PC-9 (cell line): Measurements from ENCODE around the gene PDE4D. TPM values are rescaled to one million over a fixed set of nuclear protein-coding genes. Genes with fewer than 3 reads are reported as not detected.

ENCODE experiments used
- BruUV-seq: library from RNA; stranded (reverse); fragments of 400-500 nt; replicated peaks from 2 replicates; lab custom pipeline; 2021; lab: Mats Ljungman, UMichigan
- CTCF ChIA-PET: fragments of 300-600 bp; sonication (Branson Sonifier 250); formaldehyde crosslinking; loops from one replicate; lab custom pipeline; 2022; ENCODE audit warnings: antibody characterized with exemption; lab: Charles Lee
- POLR2A ChIA-PET: fragments of 300-600 bp; sonication (Branson Sonifier 250); formaldehyde crosslinking; loops from one replicate; lab custom pipeline; 2022; ENCODE audit warnings: antibody characterized with exemption; ENCODE audit not compliant: unreplicated experiment; lab: Charles Lee
- DNase-seq, 2 experiments: peaks; one replicate each; pipeline versions ENCODE4 v3.0.0 to v3.0.0-alpha.2; 2015 to 2022; ENCODE audit warnings: mixed read lengths in 1 of 2
- H2AFZ ChIP-seq: fragments of 200-600 bp; sonication (generic); 2 replicates; pipeline ENCODE4 v1.8.1; 2017; ENCODE audit warnings: antibody characterized with exemption
- H3F3A ChIP-seq: fragments of 200-600 bp; sonication (generic); 2 replicates; pipeline ENCODE4 v1.8.1; 2017; ENCODE audit warnings: antibody characterized with exemption, mild to moderate bottlenecking, low read depth; ENCODE audit not compliant: insufficient read depth
- H3K27ac ChIP-seq: fragments of 200-600 bp; sonication (generic); 2 replicates; pipeline ENCODE4 v1.6.1; 2016; ENCODE audit warnings: mixed run types
- H3K27me3 ChIP-seq: fragments of 200-600 bp; sonication (generic); 2 replicates; pipeline ENCODE4 v1.6.1; 2016; ENCODE audit warnings: low read depth, mixed run types; ENCODE audit not compliant: insufficient read depth
- H3K36me3 ChIP-seq: fragments of 200-600 bp; sonication (generic); 2 replicates; pipeline ENCODE4 v1.6.1; 2016; ENCODE audit warnings: low read depth, mixed run types
- H3K4me1 ChIP-seq: fragments of 200-600 bp; sonication (generic); replicated peaks from 2 replicates; pipeline ENCODE4 v1.6.1; 2016; ENCODE audit warnings: mixed run types; ENCODE audit not compliant: insufficient read depth
- H3K4me2 ChIP-seq: fragments of 200-600 bp; sonication (generic); 2 replicates; pipeline ENCODE4 v1.6.1; 2017; ENCODE audit warnings: mixed run types
- H3K4me3 ChIP-seq: fragments of 200-600 bp; sonication (generic); 2 replicates; pipeline ENCODE4 v1.6.1; 2016; ENCODE audit warnings: mixed run types
- H3K79me2 ChIP-seq: fragments of 200-600 bp; sonication (generic); 2 replicates; pipeline ENCODE4 v1.6.1; 2017; ENCODE audit warnings: low read depth, mixed run types
- H3K9me2 ChIP-seq: fragments of 200-600 bp; sonication (generic); 2 replicates; pipeline ENCODE4 v1.8.1; 2017; ENCODE audit warnings: mild to moderate bottlenecking; ENCODE audit not compliant: insufficient read depth
- H3K9me3 ChIP-seq: fragments of 200-600 bp; sonication (generic); 2 replicates; pipeline ENCODE4 v1.8.1; 2016; ENCODE audit warnings: low read depth; ENCODE audit not compliant: insufficient read depth
- H4K20me1 ChIP-seq: fragments of 200-600 bp; sonication (generic); 2 replicates; pipeline ENCODE4 v1.8.1; 2017; ENCODE audit not compliant: insufficient read depth
- CTCF ChIP-seq: fragments of 200-600 bp; sonication (generic); conservative IDR thresholded peaks from 2 replicates; pipeline ENCODE4 v1.6.1; 2017; ENCODE audit warnings: mixed run types, antibody characterized with exemption, mild to moderate bottlenecking, moderate library complexity
- EZH2 ChIP-seq: fragments of 200-600 bp; sonication (generic); IDR thresholded peaks from 2 replicates; pipeline ENCODE4 v1.8.0; 2017; ENCODE audit warnings: antibody characterized with exemption, low read depth
- intact Hi-C: fragments of 100-400 bp; cut with micrococcal nuclease; formaldehyde crosslinking; loops from one replicate; pipeline ENCODE4 v1.10.0; 2022; ENCODE audit not compliant: unreplicated experiment
- total RNA-seq: library from RNA; stranded (reverse); gene quantifications from 2 replicates; pipeline ENCODE4 v1.2.3, GENCODE V29; 2021

The PDE4D gene
- total RNA-seq, 1 experiment from 2014 or later = 9.8 TPM

GRCh38 chr5:59138509-59138908 is 755.0 kb downstream of the PDE4D start:
- Histone ChIP-seq H3K79me2 (no peaks in the 10 kb centered on the region), H3K9me3 (no peaks in the 10 kb centered on the region), H3K4me1 (no peaks in the 10 kb centered on the region), H4K20me1 (no peaks in the 10 kb centered on the region), H2AFZ (no peak overlapping the region), H3K36me3 (no peaks in the 10 kb centered on the region), H3K4me3 (no peak overlapping the region), H3K9me2 (no peaks in the 10 kb centered on the region), H3F3A (no peaks in the 10 kb centered on the region), H3K27me3 (no peaks in the 10 kb centered on the region), H3K4me2 (no peak overlapping the region), H3K27ac (no peak overlapping the region)
- DNase-seq = no peak
- intact Hi-C loops = no loop called here
- POLR2A ChIA-PET = no interaction called here
- CTCF ChIA-PET = interaction anchor here (0.5 kb wide), 1 partner anchor 50 kb away, joined by 3 read pairs; no protein-coding TSS in a partner anchor
- TF ChIP-seq CTCF (no peak), EZH2 (no peak)
- BruUV-seq = no TSS peak

GRCh38 chr5:59137846-59138245 is 755.7 kb downstream of the PDE4D start:
- Histone ChIP-seq H3K36me3 (no peaks in the 10 kb centered on the region), H3K4me2 (no peak overlapping the region), H3K9me3 (no peaks in the 10 kb centered on the region), H3K4me3 (no peak overlapping the region), H3K27ac (no peak overlapping the region), H2AFZ (no peak overlapping the region), H3K79me2 (no peaks in the 10 kb centered on the region), H3K27me3 (no peaks in the 10 kb centered on the region), H4K20me1 (no peaks in the 10 kb centered on the region), H3F3A (no peaks in the 10 kb centered on the region), H3K4me1 (no peaks in the 10 kb centered on the region), H3K9me2 (no peaks in the 10 kb centered on the region)
- no peak for DNase-seq
- intact Hi-C loops = no loop called here
- no TSS peak for BruUV-seq
- TF ChIP-seq CTCF = no peak
- no peak for TF ChIP-seq EZH2
- ChIA-PET POLR2A (no interaction called here), CTCF (no interaction called here)

- DNase-seq = no peak
- no peaks in the 10 kb centered on the region for H3F3A ChIP-seq
- H3K4me2 ChIP-seq = no peak overlapping the region
- no peaks in the 10 kb centered on the region for H3K27me3 ChIP-seq
- no peak overlapping the region for H3K27ac ChIP-seq
- no TSS peak for BruUV-seq
- no peak overlapping the region for H2AFZ ChIP-seq
- no peaks in the 10 kb centered on the region for H3K36me3 ChIP-seq
- H3K4me3 ChIP-seq = no peak overlapping the region
- no peaks in the 10 kb centered on the region for H3K9me3 ChIP-seq
- no peaks in the 10 kb centered on the region for H4K20me1 ChIP-seq
- POLR2A ChIA-PET = no interaction called here
- intact Hi-C loops = no loop called here
- H3K9me2 ChIP-seq = no peaks in the 10 kb centered on the region
- CTCF ChIA-PET = no interaction called here
- H3K4me1 ChIP-seq = no peaks in the 10 kb centered on the region
- TF ChIP-seq EZH2 (no peak), CTCF (no peak)
- no peaks in the 10 kb centered on the region for H3K79me2 ChIP-seq
Measured at GRCh38 chr5:59136549-59136948, 757.0 kb downstream of the PDE4D start.
